Uterus (tissue), 4 donors: ENCODE results near the gene CHRNB1. TPM values are rescaled to one million over a fixed set of nuclear protein-coding genes. Genes with fewer than 3 reads are reported as not detected.

ENCODE experiments used
- DNase-seq, 2 donors: peaks; one replicate each; pipeline ENCODE4 v3.0.0-alpha.2; 2019 to 2020
- H3K27ac ChIP-seq, 2 donors: fragments of 200-600 bp; sonication (generic); 1 replicate in 1 of 2; 2 replicates in 1 of 2; pipeline ENCODE4 v1.5.1; 2016 to 2018
- H3K27me3 ChIP-seq, 2 donors: fragments of 200-600 bp; sonication (generic); one replicate each; pipeline ENCODE4 v1.5.1; 2018 to 2019; ENCODE audit warnings: control low read depth in 1 of 2
- H3K36me3 ChIP-seq, 2 donors: fragments of 200-600 bp; sonication (generic); one replicate each; pipeline ENCODE4 v1.5.1; 2019; ENCODE audit warnings: control low read depth in 1 of 2
- H3K4me1 ChIP-seq, 2 donors: fragments of 200-600 bp; sonication (generic); one replicate each; pipeline ENCODE4 v1.5.1; 2018 to 2019; ENCODE audit warnings: control low read depth in 1 of 2
- H3K4me3 ChIP-seq, 2 donors: fragments of 200-600 bp; sonication (generic); 1 replicate in 1 of 2; 2 replicates in 1 of 2; pipeline ENCODE4 v1.5.1; 2018 to 2019; ENCODE audit warnings: mild to moderate bottlenecking in 1 of 2
- H3K9me3 ChIP-seq, 2 donors: fragments of 200-600 bp; sonication (generic); one replicate each; pipeline ENCODE4 v1.5.1; 2019; ENCODE audit warnings: control low read depth in 1 of 2
- CTCF ChIP-seq, 4 experiments: fragments of 200-600 bp in 2 of 4; fragments of 450-650 bp in 2 of 4; sonication (generic) in 2 of 4; IDR thresholded peaks; one replicate each; pipeline ENCODE4 v1.5.1; 2016 to 2019; ENCODE audit warnings: antibody characterized with exemption in 4 of 4, mild to moderate bottlenecking in 2 of 4, moderate library complexity in 1 of 4
- POLR2A ChIP-seq, 2 donors: fragments of 450-650 bp; IDR thresholded peaks; one replicate each; pipeline ENCODE4 v1.6.1; 2016; ENCODE audit warnings: antibody characterized with exemption in 2 of 2, mild to moderate bottlenecking in 1 of 2, moderate library complexity in 1 of 2
- intact Hi-C: fragments of 100-400 bp; cut with DNase I; formaldehyde crosslinking; loops from one replicate; pipeline ENCODE4 v1.15.1; 2023; ENCODE audit warnings: low total_unique reads
- total RNA-seq, 4 donors: library from RNA; depleted of rRNA in 3 of 4; stranded (reverse); fragments of >200 nt in 3 of 4; gene quantifications; one replicate each; pipeline versions ENCODE4 v1.1.0 to v1.2.4, GENCODE V29; 2014 to 2023
- donor health status: DM: yes; HTN: yes; CAD: no.

CHRNB1 gene
- total RNA-seq, 4 donors from 2014 or later: 3.2 to 16.9 (median 10.9) TPM

- H3K27me3 ChIP-seq: no peaks in the 10 kb centered on the region
- TF ChIP-seq POLR2A (IDR thresholded peaks at IDR 0.05): no peak
- no peak for TF ChIP-seq CTCF (IDR thresholded peaks at IDR 0.05)
- no peak overlapping the region for H3K27ac ChIP-seq
- no peaks in the 10 kb centered on the region for H3K36me3 ChIP-seq
- no peak overlapping the region for H3K4me3 ChIP-seq
- no peaks in the 10 kb centered on the region for H3K4me1 ChIP-seq
- H3K9me3 ChIP-seq: no peaks in the 10 kb centered on the region
- DNase-seq: no peak
- intact Hi-C loops: no loop called here
Observed at GRCh38 chr17:7502987-7503386, 58.1 kb downstream of the CHRNB1 start.

- Histone ChIP-seq H3K4me3 (no peak overlapping the region), H3K4me1 (no peaks in the 10 kb centered on the region), H3K27ac (no peak overlapping the region), H3K36me3 (no peaks in the 10 kb centered on the region), H3K27me3 (no peaks in the 10 kb centered on the region), H3K9me3 (no peaks in the 10 kb centered on the region)
- TF ChIP-seq POLR2A (IDR thresholded peaks at IDR 0.05) (no peak), CTCF (IDR thresholded peaks at IDR 0.05) (no peak)
- intact Hi-C loops: no loop called here
- no peak for DNase-seq
Observed at GRCh38 chr17:7503521-7503920, 58.7 kb downstream of the CHRNB1 start.

Other genes starting within 250 kb of the CHRNB1 start
- 10 to 100 TPM; 22.8 to 64.0 (median 48.4) TPM for gene DLG4, start 225.2 kb upstream of the CHRNB1 start, total RNA-seq
- 100 to 1,000 TPM; 167 to 800 (median 399) TPM for gene ACADVL, start 225.1 kb upstream of the CHRNB1 start, total RNA-seq
- gene DVL2, start 210.5 kb upstream of the CHRNB1 start, total RNA-seq: 10 to 100 TPM in 3 of 4 donors, 1 to 10 TPM in 1; 5.1 to 83.2 (median 53.5) TPM
- gene PHF23, start 205.6 kb upstream of the CHRNB1 start, total RNA-seq: 10 to 100 TPM in 3 of 4 donors, 1 to 10 TPM in 1; 9.7 to 68.1 (median 29.7) TPM
- gene GABARAP, start 202.6 kb upstream of the CHRNB1 start, total RNA-seq: 100 to 1,000 TPM; 220 to 467 (median 366) TPM
- 100 to 1,000 TPM in 1 of 4 donors, 10 to 100 TPM in 3; 13.8 to 115 (median 37.2) TPM for gene CTDNEP1, start 193.3 kb upstream of the CHRNB1 start, total RNA-seq
- 10 to 100 TPM; 41.9 to 65.6 (median 51.3) TPM for gene ELP5, start 192.8 kb upstream of the CHRNB1 start, total RNA-seq
- 10 to 100 TPM in 1 of 4 donors, under 1 TPM in 3; 0.29 to 24.4 (median 0.68) TPM for gene CLDN7, start 182.6 kb upstream of the CHRNB1 start, total RNA-seq
- 10 to 100 TPM in 2 of 4 donors, 1 to 10 TPM in 2; 1.8 to 25.9 (median 12.6) TPM for gene SLC2A4, start 163.3 kb upstream of the CHRNB1 start, total RNA-seq
- gene YBX2, start 150.4 kb upstream of the CHRNB1 start, total RNA-seq: 1 to 10 TPM in 2 of 4 donors, not detected in 2; 2.4 to 4.4 TPM
- 100 to 1,000 TPM in 3 of 4 donors, 10 to 100 TPM in 1; 75.3 to 219 (median 198) TPM for gene EIF5A, start 137.4 kb upstream of the CHRNB1 start, total RNA-seq
- gene GPS2, start 129.7 kb upstream of the CHRNB1 start, total RNA-seq: 10 to 100 TPM; 34.0 to 68.3 (median 43.9) TPM
- gene NEURL4, start 115.7 kb upstream of the CHRNB1 start, total RNA-seq: 10 to 100 TPM; 12.4 to 64.7 (median 34.1) TPM
- 10 to 100 TPM in 1 of 4 donors, 1 to 10 TPM in 2, under 1 TPM in 1; 0.29 to 11.2 (median 1.7) TPM for gene ACAP1, start 108.5 kb upstream of the CHRNB1 start, total RNA-seq
- gene KCTD11, start 92.9 kb upstream of the CHRNB1 start, total RNA-seq: 10 to 100 TPM in 1 of 4 donors, 1 to 10 TPM in 3; 2.6 to 14.7 (median 7.2) TPM
- gene TMEM95, start 89.9 kb upstream of the CHRNB1 start, total RNA-seq: not detected
- 1 to 10 TPM in 3 of 4 donors, under 1 TPM in 1; 0.26 to 9.2 (median 1.8) TPM for gene TNK1, start 64.0 kb upstream of the CHRNB1 start, total RNA-seq
- gene PLSCR3, start 50.5 kb upstream of the CHRNB1 start, total RNA-seq: 10 to 100 TPM in 3 of 4 donors, under 1 TPM in 1; 0.77 to 42.6 (median 17.6) TPM
- gene TMEM256, start 41.0 kb upstream of the CHRNB1 start, total RNA-seq: 100 to 1,000 TPM in 3 of 4 donors, 10 to 100 TPM in 1; 26.0 to 131 (median 115) TPM
- 10 to 100 TPM; 14.2 to 81.9 (median 19.7) TPM for gene NLGN2, start 37.2 kb upstream of the CHRNB1 start, total RNA-seq
- gene SPEM1, start 24.7 kb upstream of the CHRNB1 start, total RNA-seq: not detected
- not detected for gene SPEM2, start 19.4 kb upstream of the CHRNB1 start, total RNA-seq
- gene SPEM3, start 16.2 kb upstream of the CHRNB1 start, total RNA-seq: not detected
- 1 to 10 TPM in 2 of 4 donors, under 1 TPM in 1, not detected in 1; 0.29 to 2.8 (median 2.0) TPM for gene TMEM102, start 9.6 kb upstream of the CHRNB1 start, total RNA-seq
- gene FGF11, start 5.5 kb upstream of the CHRNB1 start, total RNA-seq: 10 to 100 TPM in 1 of 4 donors, 1 to 10 TPM in 2, not detected in 1; 2.8 to 17.9 (median 6.2) TPM
- 100 to 1,000 TPM in 1 of 4 donors, 10 to 100 TPM in 3; 22.7 to 116 (median 39.2) TPM for gene ZBTB4, start 34.6 kb downstream of the CHRNB1 start, total RNA-seq
- gene SLC35G6, start 36.4 kb downstream of the CHRNB1 start, total RNA-seq: not detected
- gene POLR2A, start 39.3 kb downstream of the CHRNB1 start, total RNA-seq: 100 to 1,000 TPM in 2 of 4 donors, 10 to 100 TPM in 2; 19.7 to 167 (median 77.6) TPM
- gene TNFSF12, start 104.0 kb downstream of the CHRNB1 start, total RNA-seq: 10 to 100 TPM; 15.3 to 63.1 (median 33.7) TPM
- gene TNFSF13, start 113.7 kb downstream of the CHRNB1 start, total RNA-seq: 10 to 100 TPM in 3 of 4 donors, 1 to 10 TPM in 1; 6.8 to 56.9 (median 25.8) TPM
- gene SENP3, start 116.9 kb downstream of the CHRNB1 start, total RNA-seq: 100 to 1,000 TPM in 1 of 4 donors, 10 to 100 TPM in 3; 45.9 to 106 (median 59.5) TPM
- 10 to 100 TPM in 1 of 4 donors, 1 to 10 TPM in 3; 4.4 to 15.9 (median 7.5) TPM for gene CD68, start 134.6 kb downstream of the CHRNB1 start, total RNA-seq
- 10 to 100 TPM in 3 of 4 donors, 1 to 10 TPM in 1; 2.6 to 63.6 (median 35.0) TPM for gene MPDU1, start 138.8 kb downstream of the CHRNB1 start, total RNA-seq
- 1 to 10 TPM in 3 of 4 donors, not detected in 1; 1.0 to 7.3 (median 1.1) TPM for gene SOX15, start 145.0 kb downstream of the CHRNB1 start, total RNA-seq
- 10 to 100 TPM in 2 of 4 donors, 1 to 10 TPM in 2; 6.2 to 37.8 (median 20.1) TPM for gene FXR2, start 169.8 kb downstream of the CHRNB1 start, total RNA-seq
- gene SAT2, start 182.8 kb downstream of the CHRNB1 start, total RNA-seq: 10 to 100 TPM; 18.5 to 74.8 (median 46.0) TPM
- 1 to 10 TPM in 1 of 4 donors, under 1 TPM in 1, not detected in 2; 0.21 to 1.1 TPM for gene SHBG, start 185.1 kb downstream of the CHRNB1 start, total RNA-seq
- 10 to 100 TPM in 1 of 4 donors, 1 to 10 TPM in 3; 3.2 to 20.7 (median 8.0) TPM for gene ATP1B2, start 205.9 kb downstream of the CHRNB1 start, total RNA-seq
- 10 to 100 TPM in 3 of 4 donors, 1 to 10 TPM in 1; 5.9 to 58.3 (median 30.7) TPM for gene TP53, start 242.4 kb downstream of the CHRNB1 start, total RNA-seq
- 1 to 10 TPM; 1.0 to 8.8 (median 6.2) TPM for gene WRAP53, start 243.4 kb downstream of the CHRNB1 start, total RNA-seq